Measurements from ENCODE around the gene APP.

Gene APP

GRCh38 chr21:25862112-25862511 is 308.5 kb downstream of the APP start:
- H3K9me3 ChIP-seq (ENCODE audit: control insufficient read depth in 2 of 2, low read length in 2 of 2), result no peaks in the 10 kb centered on the region
- H3K36me3 ChIP-seq (ENCODE audit: control insufficient read depth in 2 of 2, insufficient read depth in 2 of 2, low read length in 2 of 2), result no peaks in the 10 kb centered on the region
- peak overlapping the region in 1 of 2 donors; percentile 18 for H3K27ac ChIP-seq (ENCODE audit: low read depth in 2 of 2, low read length in 2 of 2)
- H3K9ac ChIP-seq (ENCODE audit: low read depth in 1 of 2, low read length in 2 of 2), result no peak overlapping the region
- peaks cover 0 to 2% of the 10 kb centered on the region in 2 donors for H3K4me1 ChIP-seq (ENCODE audit: control insufficient read depth in 2 of 2, insufficient read depth in 2 of 2, low read length in 2 of 2)
- no peak overlapping the region for H3K4me3 ChIP-seq (ENCODE audit: low read length in 2 of 2)
- no peaks in the 10 kb centered on the region for H3K27me3 ChIP-seq (ENCODE audit: control insufficient read depth in 2 of 2, insufficient read depth in 2 of 2, low read length in 2 of 2)

DNA sequence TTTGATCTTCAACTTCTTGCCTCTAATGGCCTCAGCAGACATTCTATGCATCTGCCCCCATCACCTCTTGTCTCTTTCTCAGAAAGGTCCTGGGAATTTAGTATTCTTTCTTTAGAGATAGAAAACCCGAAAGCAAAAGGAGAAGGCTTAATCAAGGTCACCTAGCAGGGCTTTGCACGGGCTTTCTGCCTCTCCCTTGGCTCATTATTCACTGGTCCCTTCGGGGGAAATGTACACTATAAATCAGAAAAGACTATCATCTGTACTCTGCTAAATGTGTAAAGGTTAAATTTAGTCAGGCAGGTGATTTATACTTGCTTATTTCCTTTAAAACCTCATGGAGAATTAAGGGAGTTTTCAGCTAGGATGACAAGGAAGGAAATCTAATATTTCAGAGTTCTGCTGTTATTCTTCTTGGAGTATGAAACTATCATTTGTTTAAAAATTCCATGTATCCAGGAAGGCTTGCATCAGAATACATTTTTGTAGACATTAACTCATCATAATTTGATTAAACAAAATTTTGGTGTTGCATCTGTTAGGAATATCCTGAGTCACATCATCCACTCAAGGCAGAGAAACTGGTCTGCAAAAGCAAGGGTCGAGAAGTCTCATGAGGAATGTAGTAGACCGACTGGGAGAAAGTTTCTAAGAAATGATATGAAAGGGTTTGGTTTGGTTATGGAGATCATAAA is 311.2 kb downstream of the APP start:
- Histone ChIP-seq H3K36me3 (ENCODE audit: control insufficient read depth in 2 of 2, insufficient read depth in 2 of 2, low read length in 2 of 2) (no peaks in the 10 kb centered on the region), H3K27me3 (ENCODE audit: control insufficient read depth in 2 of 2, insufficient read depth in 2 of 2, low read length in 2 of 2) (no peaks in the 10 kb centered on the region), H3K9ac (ENCODE audit: low read depth in 1 of 2, low read length in 2 of 2) (no peak overlapping the region), H3K27ac (ENCODE audit: low read depth in 2 of 2, low read length in 2 of 2) (no peak overlapping the region), H3K4me3 (ENCODE audit: low read length in 2 of 2) (no peak overlapping the region), H3K4me1 (ENCODE audit: control insufficient read depth in 2 of 2, insufficient read depth in 2 of 2, low read length in 2 of 2) (peaks cover 0 to 2% of the 10 kb centered on the region in 2 donors), H3K9me3 (ENCODE audit: control insufficient read depth in 2 of 2, low read length in 2 of 2) (no peaks in the 10 kb centered on the region)

DNA sequence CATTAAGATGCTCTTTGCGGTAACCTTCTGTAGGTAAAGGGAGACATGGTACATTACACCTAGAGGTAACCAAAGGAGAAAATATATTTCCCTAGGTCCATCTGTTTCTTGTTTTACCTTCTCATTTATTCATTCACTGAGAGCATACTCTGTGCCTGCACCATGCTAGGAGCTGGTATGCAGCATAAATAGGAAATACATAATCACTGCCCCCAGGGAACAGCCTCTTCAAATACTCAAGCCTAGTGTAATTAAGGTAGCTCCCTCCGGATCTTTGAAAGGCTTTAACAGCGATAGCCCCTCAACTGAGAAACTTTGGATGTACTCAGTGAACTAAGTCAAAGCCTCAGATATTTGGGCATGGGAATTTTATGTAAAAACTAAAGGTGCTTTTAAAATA is 312.2 kb downstream of the APP start:
- Histone ChIP-seq H3K4me3 (ENCODE audit: low read length in 2 of 2) (no peak overlapping the region), H3K27ac (ENCODE audit: low read depth in 2 of 2, low read length in 2 of 2) (no peak overlapping the region), H3K9me3 (ENCODE audit: control insufficient read depth in 2 of 2, low read length in 2 of 2) (no peaks in the 10 kb centered on the region), H3K27me3 (ENCODE audit: control insufficient read depth in 2 of 2, insufficient read depth in 2 of 2, low read length in 2 of 2) (no peaks in the 10 kb centered on the region), H3K9ac (ENCODE audit: low read depth in 1 of 2, low read length in 2 of 2) (no peak overlapping the region), H3K36me3 (ENCODE audit: control insufficient read depth in 2 of 2, insufficient read depth in 2 of 2, low read length in 2 of 2) (no peaks in the 10 kb centered on the region), H3K4me1 (ENCODE audit: control insufficient read depth in 2 of 2, insufficient read depth in 2 of 2, low read length in 2 of 2) (peaks cover 0 to 2% of the 10 kb centered on the region in 2 donors)

DNA sequence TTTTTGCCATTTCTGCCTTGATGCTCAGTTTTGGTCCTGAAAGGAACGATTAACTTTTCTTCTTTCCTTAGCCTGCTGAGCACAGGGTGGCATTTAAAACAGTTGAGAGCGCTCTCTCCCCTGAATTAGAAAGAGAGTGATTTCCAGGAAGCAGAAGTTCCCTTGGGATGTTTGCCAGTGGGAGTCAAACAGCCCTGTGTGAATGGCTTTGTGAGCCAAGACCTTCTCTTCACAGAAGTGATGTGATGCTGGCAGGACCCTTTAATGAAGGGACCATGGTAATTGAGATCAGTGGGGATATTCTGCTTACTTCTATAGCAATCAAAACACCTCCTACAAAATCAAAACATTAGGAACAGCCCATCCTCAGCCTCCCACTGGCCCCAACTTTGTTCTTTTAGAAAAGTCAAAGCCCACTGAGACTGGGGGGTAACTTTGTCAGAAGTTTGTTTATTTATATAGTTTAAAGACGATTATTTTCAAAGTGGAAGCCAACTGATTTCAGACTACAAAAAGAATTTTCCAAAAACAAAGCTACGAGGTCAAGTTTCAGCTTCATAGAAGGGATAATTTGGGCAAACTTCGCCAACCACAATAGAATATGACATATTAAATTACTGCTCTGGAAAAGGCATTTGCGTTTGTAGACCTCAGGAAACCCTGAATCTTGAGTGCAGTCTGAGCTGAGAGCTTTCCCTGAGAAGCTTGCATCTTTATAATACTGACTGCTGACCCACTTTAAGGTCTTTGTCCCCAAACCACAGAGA is 313.1 kb downstream of the APP start:
- Histone ChIP-seq H3K36me3 (ENCODE audit: control insufficient read depth in 2 of 2, insufficient read depth in 2 of 2, low read length in 2 of 2) (no peaks in the 10 kb centered on the region), H3K4me3 (ENCODE audit: low read length in 2 of 2) (no peak overlapping the region), H3K4me1 (ENCODE audit: control insufficient read depth in 2 of 2, insufficient read depth in 2 of 2, low read length in 2 of 2) (peaks cover 0 to 2% of the 10 kb centered on the region in 2 donors), H3K9me3 (ENCODE audit: control insufficient read depth in 2 of 2, low read length in 2 of 2) (no peaks in the 10 kb centered on the region), H3K27ac (ENCODE audit: low read depth in 2 of 2, low read length in 2 of 2) (no peak overlapping the region), H3K27me3 (ENCODE audit: control insufficient read depth in 2 of 2, insufficient read depth in 2 of 2, low read length in 2 of 2) (no peaks in the 10 kb centered on the region), H3K9ac (ENCODE audit: low read depth in 1 of 2, low read length in 2 of 2) (no peak overlapping the region)

GRCh38 chr21:25855576-25855975 is 315.0 kb downstream of the APP start:
- Histone ChIP-seq H3K9ac (ENCODE audit: low read depth in 1 of 2, low read length in 2 of 2) (no peak overlapping the region), H3K27ac (ENCODE audit: low read depth in 2 of 2, low read length in 2 of 2) (no peak overlapping the region), H3K36me3 (ENCODE audit: control insufficient read depth in 2 of 2, insufficient read depth in 2 of 2, low read length in 2 of 2) (no peaks in the 10 kb centered on the region), H3K4me3 (ENCODE audit: low read length in 2 of 2) (no peak overlapping the region), H3K4me1 (ENCODE audit: control insufficient read depth in 2 of 2, insufficient read depth in 2 of 2, low read length in 2 of 2) (no peaks in the 10 kb centered on the region), H3K27me3 (ENCODE audit: control insufficient read depth in 2 of 2, insufficient read depth in 2 of 2, low read length in 2 of 2) (no peaks in the 10 kb centered on the region), H3K9me3 (ENCODE audit: control insufficient read depth in 2 of 2, low read length in 2 of 2) (no peaks in the 10 kb centered on the region)

- Histone ChIP-seq H3K27me3 (ENCODE audit: control insufficient read depth in 2 of 2, insufficient read depth in 2 of 2, low read length in 2 of 2) (no peaks in the 10 kb centered on the region), H3K9ac (ENCODE audit: low read depth in 1 of 2, low read length in 2 of 2) (no peak overlapping the region), H3K9me3 (ENCODE audit: control insufficient read depth in 2 of 2, low read length in 2 of 2) (no peaks in the 10 kb centered on the region), H3K4me1 (ENCODE audit: control insufficient read depth in 2 of 2, insufficient read depth in 2 of 2, low read length in 2 of 2) (no peaks in the 10 kb centered on the region), H3K4me3 (ENCODE audit: low read length in 2 of 2) (no peak overlapping the region), H3K27ac (ENCODE audit: low read depth in 2 of 2, low read length in 2 of 2) (no peak overlapping the region), H3K36me3 (ENCODE audit: control insufficient read depth in 2 of 2, insufficient read depth in 2 of 2, low read length in 2 of 2) (no peaks in the 10 kb centered on the region)
Measured at GRCh38 chr21:25850126-25850842, 320.3 kb downstream of the APP start.

GRCh38 chr21:25848309-25848708 is 322.3 kb downstream of the APP start:
- Histone ChIP-seq H3K9me3 (ENCODE audit: control insufficient read depth in 2 of 2, low read length in 2 of 2) (no peaks in the 10 kb centered on the region), H3K27ac (ENCODE audit: low read depth in 2 of 2, low read length in 2 of 2) (no peak overlapping the region), H3K4me1 (ENCODE audit: control insufficient read depth in 2 of 2, insufficient read depth in 2 of 2, low read length in 2 of 2) (no peaks in the 10 kb centered on the region), H3K4me3 (ENCODE audit: low read length in 2 of 2) (no peak overlapping the region), H3K27me3 (ENCODE audit: control insufficient read depth in 2 of 2, insufficient read depth in 2 of 2, low read length in 2 of 2) (no peaks in the 10 kb centered on the region), H3K36me3 (ENCODE audit: control insufficient read depth in 2 of 2, insufficient read depth in 2 of 2, low read length in 2 of 2) (no peaks in the 10 kb centered on the region), H3K9ac (ENCODE audit: low read depth in 1 of 2, low read length in 2 of 2) (no peak overlapping the region)

GRCh38 chr21:25845729-25846256 is 324.8 kb downstream of the APP start:
- no peak overlapping the region for H3K9ac ChIP-seq (ENCODE audit: low read depth in 1 of 2, low read length in 2 of 2)
- no peak overlapping the region for H3K4me3 ChIP-seq (ENCODE audit: low read length in 2 of 2)
- H3K27me3 ChIP-seq (ENCODE audit: control insufficient read depth in 2 of 2, insufficient read depth in 2 of 2, low read length in 2 of 2), result no peaks in the 10 kb centered on the region
- no peaks in the 10 kb centered on the region for H3K4me1 ChIP-seq (ENCODE audit: control insufficient read depth in 2 of 2, insufficient read depth in 2 of 2, low read length in 2 of 2)
- H3K36me3 ChIP-seq (ENCODE audit: control insufficient read depth in 2 of 2, insufficient read depth in 2 of 2, low read length in 2 of 2), result no peaks in the 10 kb centered on the region
- H3K27ac ChIP-seq (ENCODE audit: low read depth in 2 of 2, low read length in 2 of 2), result no peak overlapping the region
- no peaks in the 10 kb centered on the region for H3K9me3 ChIP-seq (ENCODE audit: control insufficient read depth in 2 of 2, low read length in 2 of 2)

- Histone ChIP-seq H3K27ac (ENCODE audit: low read depth in 2 of 2, low read length in 2 of 2) (no peak overlapping the region), H3K4me3 (ENCODE audit: low read length in 2 of 2) (no peak overlapping the region), H3K9ac (ENCODE audit: low read depth in 1 of 2, low read length in 2 of 2) (no peak overlapping the region), H3K27me3 (ENCODE audit: control insufficient read depth in 2 of 2, insufficient read depth in 2 of 2, low read length in 2 of 2) (no peaks in the 10 kb centered on the region), H3K4me1 (ENCODE audit: control insufficient read depth in 2 of 2, insufficient read depth in 2 of 2, low read length in 2 of 2) (no peaks in the 10 kb centered on the region), H3K36me3 (ENCODE audit: control insufficient read depth in 2 of 2, insufficient read depth in 2 of 2, low read length in 2 of 2) (no peaks in the 10 kb centered on the region), H3K9me3 (ENCODE audit: control insufficient read depth in 2 of 2, low read length in 2 of 2) (no peaks in the 10 kb centered on the region)
Measured at GRCh38 chr21:25842925-25843324, 327.6 kb downstream of the APP start.

- no peaks in the 10 kb centered on the region for H3K9me3 ChIP-seq (ENCODE audit: control insufficient read depth in 2 of 2, low read length in 2 of 2)
- no peaks in the 10 kb centered on the region for H3K36me3 ChIP-seq (ENCODE audit: control insufficient read depth in 2 of 2, insufficient read depth in 2 of 2, low read length in 2 of 2)
- no peak overlapping the region for H3K9ac ChIP-seq (ENCODE audit: low read depth in 1 of 2, low read length in 2 of 2)
- H3K4me3 ChIP-seq (ENCODE audit: low read length in 2 of 2), result no peak overlapping the region
- H3K27ac ChIP-seq (ENCODE audit: low read depth in 2 of 2, low read length in 2 of 2), result no peak overlapping the region
- no peaks in the 10 kb centered on the region for H3K27me3 ChIP-seq (ENCODE audit: control insufficient read depth in 2 of 2, insufficient read depth in 2 of 2, low read length in 2 of 2)
- H3K4me1 ChIP-seq (ENCODE audit: control insufficient read depth in 2 of 2, insufficient read depth in 2 of 2, low read length in 2 of 2), result no peaks in the 10 kb centered on the region
Measured at GRCh38 chr21:25838809-25839208, 331.8 kb downstream of the APP start.

All from mucosa of rectum (tissue), 2 donors.